DOHH2 (cell line): Measurements from ENCODE around the gene LANCL1.

Experiments used
- H3F3A ChIP-seq: fragments of 200-600 bp; sonication (generic), shearing (Covaris generic); 2 replicates; pipeline ENCODE4 v1.6.0; 2016; ENCODE audit warnings: antibody characterized with exemption, mild to moderate bottlenecking; ENCODE audit not compliant: control insufficient read depth, insufficient read depth
- H3K27ac ChIP-seq: fragments of 200-600 bp; sonication (generic); 2 replicates; pipeline ENCODE4 v1.5.1; 2014; ENCODE audit warnings: low read depth, mild to moderate bottlenecking, low read length, moderate library complexity
- H3K27me3 ChIP-seq: fragments of 200-600 bp; sonication (generic); 2 replicates; pipeline ENCODE4 v1.6.1; 2014; ENCODE audit warnings: mild to moderate bottlenecking, low read length, mixed read lengths; ENCODE audit not compliant: control insufficient read depth
- H3K36me3 ChIP-seq: fragments of 200-600 bp; sonication (generic); 2 replicates; pipeline ENCODE4 v1.6.1; 2014; ENCODE audit warnings: mild to moderate bottlenecking, low read length, moderate library complexity, mixed read lengths; ENCODE audit not compliant: control insufficient read depth
- H3K4me1 ChIP-seq: fragments of 200-600 bp; sonication (generic); 2 replicates; pipeline ENCODE4 v1.6.1; 2014; ENCODE audit warnings: mild to moderate bottlenecking, low read length, mixed read lengths; ENCODE audit not compliant: control insufficient read depth
- H3K4me2 ChIP-seq: fragments of 200-600 bp; sonication (generic); 2 replicates; pipeline ENCODE4 v1.6.0; 2014; ENCODE audit warnings: mild to moderate bottlenecking, low read length, moderate library complexity
- H3K4me3 ChIP-seq: fragments of 200-600 bp; sonication (generic); 2 replicates; pipeline ENCODE4 v1.5.1; 2014; ENCODE audit warnings: mild to moderate bottlenecking, low read length, mixed read lengths
- H3K79me2 ChIP-seq: fragments of 200-600 bp; sonication (generic); 2 replicates; pipeline ENCODE4 v1.6.1; 2014; ENCODE audit warnings: mild to moderate bottlenecking, low read length, mixed read lengths; ENCODE audit not compliant: control insufficient read depth
- H3K9me2 ChIP-seq: fragments of 200-600 bp; sonication (generic); replicated peaks from 2 replicates; pipeline ENCODE4 v1.6.1; 2014; ENCODE audit warnings: mild to moderate bottlenecking, low read length, mixed read lengths; ENCODE audit not compliant: control insufficient read depth
- H3K9me3 ChIP-seq: fragments of 200-600 bp; sonication (generic); 2 replicates; pipeline ENCODE4 v1.6.1; 2014; ENCODE audit warnings: antibody characterized with exemption, low read length, mixed read lengths; ENCODE audit not compliant: control insufficient read depth, insufficient read depth
- H4K20me1 ChIP-seq: fragments of 200-600 bp; sonication (generic); 2 replicates; pipeline ENCODE4 v1.6.0; 2014; ENCODE audit warnings: low read depth, mild to moderate bottlenecking, antibody characterized with exemption, low read length, moderate library complexity; ENCODE audit not compliant: control insufficient read depth, insufficient read depth
- EZH2phosphoT487 ChIP-seq: fragments of 200-600 bp; sonication (generic); IDR thresholded peaks from 2 replicates; pipeline ENCODE4 v1.6.1; 2017; ENCODE audit warnings: borderline replicate concordance, mild to moderate bottlenecking, antibody characterized with exemption, low read length, moderate library complexity, mixed read lengths
- TF ChIP-seq, protein P1 (sequence below): fragments of 200-600 bp; sonication (generic); IDR thresholded peaks from one replicate; pipeline ENCODE4 v1.5.1; 2014; ENCODE audit warnings: antibody characterized with exemption, mild to moderate bottlenecking, low read depth, low read length; ENCODE audit not compliant: poor library complexity, severe bottlenecking

The LANCL1 gene

DNA sequence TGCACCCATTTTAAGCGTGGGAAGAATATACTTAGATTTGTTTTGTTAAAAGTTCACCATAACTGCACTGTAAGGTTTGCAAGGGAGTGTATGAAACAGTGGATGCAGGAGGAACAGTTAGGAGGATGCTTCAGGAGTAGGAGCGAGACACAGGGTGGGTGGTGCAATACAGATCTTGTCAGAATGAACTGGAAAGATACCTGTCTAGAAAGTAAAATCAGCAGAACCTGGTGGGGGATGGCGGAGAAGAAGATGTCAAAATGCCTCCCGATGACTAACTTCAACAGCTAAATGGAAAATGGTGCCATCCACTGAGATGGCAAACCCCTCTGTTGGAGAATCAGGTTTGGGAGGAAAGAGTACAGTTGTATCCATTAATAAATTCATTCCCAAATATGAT lies 18.2 kb downstream of the LANCL1 start:
- Histone ChIP-seq H3K36me3 (peaks cover 56% of the 10 kb centered on the region), H3K4me2 (peak overlapping the region; percentile 73)
- TF ChIP-seq, protein P1, sequence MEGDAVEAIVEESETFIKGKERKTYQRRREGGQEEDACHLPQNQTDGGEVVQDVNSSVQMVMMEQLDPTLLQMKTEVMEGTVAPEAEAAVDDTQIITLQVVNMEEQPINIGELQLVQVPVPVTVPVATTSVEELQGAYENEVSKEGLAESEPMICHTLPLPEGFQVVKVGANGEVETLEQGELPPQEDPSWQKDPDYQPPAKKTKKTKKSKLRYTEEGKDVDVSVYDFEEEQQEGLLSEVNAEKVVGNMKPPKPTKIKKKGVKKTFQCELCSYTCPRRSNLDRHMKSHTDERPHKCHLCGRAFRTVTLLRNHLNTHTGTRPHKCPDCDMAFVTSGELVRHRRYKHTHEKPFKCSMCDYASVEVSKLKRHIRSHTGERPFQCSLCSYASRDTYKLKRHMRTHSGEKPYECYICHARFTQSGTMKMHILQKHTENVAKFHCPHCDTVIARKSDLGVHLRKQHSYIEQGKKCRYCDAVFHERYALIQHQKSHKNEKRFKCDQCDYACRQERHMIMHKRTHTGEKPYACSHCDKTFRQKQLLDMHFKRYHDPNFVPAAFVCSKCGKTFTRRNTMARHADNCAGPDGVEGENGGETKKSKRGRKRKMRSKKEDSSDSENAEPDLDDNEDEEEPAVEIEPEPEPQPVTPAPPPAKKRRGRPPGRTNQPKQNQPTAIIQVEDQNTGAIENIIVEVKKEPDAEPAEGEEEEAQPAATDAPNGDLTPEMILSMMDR: no peak
- no peak for TF ChIP-seq EZH2phosphoT487

DNA sequence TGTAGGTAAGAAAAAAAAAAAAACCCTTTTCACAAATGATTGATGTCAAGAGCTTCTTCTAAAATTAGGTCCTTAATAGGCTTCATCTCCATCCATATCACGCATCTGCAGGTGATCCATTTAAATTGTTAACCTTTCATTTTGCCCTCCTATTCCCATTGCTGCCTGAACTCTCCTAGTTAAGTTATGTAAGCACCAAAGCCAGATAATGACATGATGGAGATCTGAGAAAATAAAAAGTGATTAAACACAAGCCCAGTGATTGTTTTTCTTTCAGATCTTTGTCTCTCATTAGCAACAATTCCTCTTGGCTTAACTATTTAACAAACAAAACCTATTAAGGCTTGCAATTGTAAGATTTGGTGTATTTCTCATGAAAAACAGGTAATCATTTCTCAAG lies 20.0 kb downstream of the LANCL1 start:
- Histone ChIP-seq H3K4me1 (peaks cover 58% of the 10 kb centered on the region), H3K36me3 (peaks cover 57% of the 10 kb centered on the region), H3F3A (peaks cover 23% of the 10 kb centered on the region), H3K4me2 (peak overlapping the region; percentile 9), H3K79me2 (peaks cover 4% of the 10 kb centered on the region; the same call in 1 of the 2 replicates), H4K20me1 (no peaks in the 10 kb centered on the region; the same call in 1 of the 2 replicates), H3K27me3 (no peaks in the 10 kb centered on the region), H3K4me3 (no peak overlapping the region), H3K9me3 (no peaks in the 10 kb centered on the region), H3K9me2 (no peaks in the 10 kb centered on the region), H3K27ac (no peak overlapping the region)
- TF ChIP-seq, protein P1: no peak
- no peak for TF ChIP-seq EZH2phosphoT487

More for the DNA sequence above, 18.2 kb downstream of the LANCL1 start:
- Histone ChIP-seq H3K4me1 (peaks cover 76% of the 10 kb centered on the region), H3F3A (peaks cover 30% of the 10 kb centered on the region), H3K27ac (peak overlapping the region; percentile 79), H3K9me3 (no peaks in the 10 kb centered on the region), H3K79me2 (peaks cover 4% of the 10 kb centered on the region; the same call in 1 of the 2 replicates), H4K20me1 (peaks cover 3% of the 10 kb centered on the region), H3K4me3 (peak overlapping the region; percentile 64), H3K9me2 (no peaks in the 10 kb centered on the region), H3K27me3 (no peaks in the 10 kb centered on the region)

- TF ChIP-seq EZH2phosphoT487: no peak
- TF ChIP-seq, protein P1: no peak
- H3K27ac ChIP-seq: no peak overlapping the region
- peaks cover 59% of the 10 kb centered on the region for H3K36me3 ChIP-seq
- no peaks in the 10 kb centered on the region for H3K27me3 ChIP-seq
- no peaks in the 10 kb centered on the region for H3K9me2 ChIP-seq
- H3K4me1 ChIP-seq: peaks cover 36% of the 10 kb centered on the region
- peaks cover 3% of the 10 kb centered on the region; the same call in 1 of the 2 replicates for H3F3A ChIP-seq
- H3K4me3 ChIP-seq: no peak overlapping the region
- H3K4me2 ChIP-seq: no peak overlapping the region
- H3K9me3 ChIP-seq: no peaks in the 10 kb centered on the region
- no peaks in the 10 kb centered on the region for H4K20me1 ChIP-seq
- H3K79me2 ChIP-seq: peaks cover 8% of the 10 kb centered on the region; the same call in 1 of the 2 replicates
These were observed 22.2 kb downstream of the LANCL1 start for GRCh38 chr2:210454336-210454735.
